Fibroblast of lung (primary cell): ENCODE measurements around the gene SECISBP2L. TPM values are rescaled to one million over a fixed set of nuclear protein-coding genes. Genes with fewer than 3 reads are reported as not detected.

ENCODE experiments used
- DNase-seq, 2 donors: peaks; one replicate each; pipeline versions ENCODE4 v3.0.0 to v3.0.0-alpha.2; 2010; ENCODE audit warnings: low read depth in 2 of 2
- H2AFZ ChIP-seq: 2 replicates; pipeline ENCODE4 v1.5.1; 2012; ENCODE audit warnings: low read length, control low read depth, inconsistent platforms
- H3K27ac ChIP-seq: 2 replicates; pipeline ENCODE4 v1.5.1; 2011; ENCODE audit warnings: low read length, control low read depth; ENCODE audit not compliant: insufficient read depth
- H3K27me3 ChIP-seq: 2 replicates; pipeline ENCODE4 v1.5.1; 2011; ENCODE audit warnings: mild to moderate bottlenecking, low read length; ENCODE audit not compliant: control insufficient read depth, insufficient read depth
- H3K36me3 ChIP-seq: 2 replicates; pipeline ENCODE4 v1.5.1; 2011; ENCODE audit warnings: low read length; ENCODE audit not compliant: control insufficient read depth, insufficient read depth
- H3K4me1 ChIP-seq: 2 replicates; pipeline ENCODE4 v1.5.1; 2011; ENCODE audit warnings: low read length; ENCODE audit not compliant: control insufficient read depth, insufficient read depth; ENCODE audit errors: extremely low read depth
- H3K4me2 ChIP-seq: 2 replicates; pipeline ENCODE4 v1.5.1; 2011; ENCODE audit warnings: low read length, control low read depth; ENCODE audit not compliant: insufficient read depth; ENCODE audit errors: extremely low read depth
- H3K4me3 ChIP-seq, 4 experiments: fragments of 200-600 bp in 1 of 4; sonication (generic) in 1 of 4; replicated peaks in 1 of 4; 2 replicates each; pipeline ENCODE4 v1.5.1; 2011 to 2016; ENCODE audit warnings: low read length in 4 of 4, low read depth in 3 of 4, mild to moderate bottlenecking in 3 of 4, control low read depth in 2 of 4, inconsistent platforms in 1 of 4, mixed read lengths in 1 of 4; ENCODE audit not compliant: insufficient read depth in 1 of 4; ENCODE audit errors: control extremely low read depth in 1 of 4
- H3K79me2 ChIP-seq: 2 replicates; pipeline ENCODE4 v1.5.1; 2012; ENCODE audit warnings: mild to moderate bottlenecking, low read length, inconsistent platforms; ENCODE audit not compliant: control insufficient read depth, insufficient read depth
- H3K9ac ChIP-seq: 2 replicates; pipeline ENCODE4 v1.5.1; 2011; ENCODE audit warnings: mild to moderate bottlenecking, low read length, control low read depth; ENCODE audit not compliant: insufficient read depth
- H3K9me3 ChIP-seq: 2 replicates; pipeline ENCODE4 v1.5.1; 2012; ENCODE audit warnings: low read depth, low read length; ENCODE audit not compliant: control insufficient read depth, insufficient read depth
- H4K20me1 ChIP-seq: 2 replicates; pipeline ENCODE4 v1.5.1; 2011; ENCODE audit warnings: low read length; ENCODE audit not compliant: control insufficient read depth, insufficient read depth; ENCODE audit errors: extremely low read depth
- CTCF ChIP-seq, 2 donors: IDR thresholded peaks in 1 of 2; conservative IDR thresholded peaks in 1 of 2; 1 replicate in 1 of 2; 2 replicates in 1 of 2; pipeline ENCODE4 v1.5.1; 2011 to 2012; ENCODE audit warnings: low read length in 2 of 2, control low read depth in 1 of 2, inconsistent platforms in 1 of 2, low read depth in 1 of 2, mild to moderate bottlenecking in 1 of 2
- EZH2 ChIP-seq: IDR thresholded peaks from 2 replicates; pipeline ENCODE4 v1.5.1; 2012; ENCODE audit warnings: low read length, control low read depth, mild to moderate bottlenecking; ENCODE audit errors: missing control alignments
- polyA plus RNA-seq, 2 donors: library from polyadenylated mRNA; depleted of rRNA in 1 of 2; stranded (reverse) in 1 of 2; unstranded in 1 of 2; fragments of >200 nt; gene quantifications; 2 replicates each; pipeline ENCODE4 v1.2.1, GENCODE V29; 2011 to 2012; ENCODE audit warnings: missing spikeins in 1 of 2
- total RNA-seq: library from RNA; depleted of rRNA; stranded (reverse); fragments of >200 nt; gene quantifications from 2 replicates; pipeline ENCODE4 v1.2.1, GENCODE V29; 2014

Gene SECISBP2L
- total and polyA plus RNA-seq, 2 donors (not counting 1 experiment from before 2014, with no cell fraction given) = 25.7 to 44.3 TPM

GRCh38 chr15:48986240-48986639, 60.0 kb downstream of the SECISBP2L start:
- H4K20me1 ChIP-seq = no peaks in the 10 kb centered on the region
- no peaks in the 10 kb centered on the region for H3K9me3 ChIP-seq
- H3K4me3 ChIP-seq = no peak overlapping the region
- no peaks in the 10 kb centered on the region for H3K36me3 ChIP-seq
- no peak overlapping the region for H3K27ac ChIP-seq
- TF ChIP-seq CTCF (conservative IDR thresholded peaks at IDR 0.05 in 1 of 2, IDR thresholded peaks at IDR 0.05 in 1 of 2; ENCODE audit: low read depth in 1 of 2, low read length in 2 of 2) = no peak
- H3K4me1 ChIP-seq = no peaks in the 10 kb centered on the region
- no peak for DNase-seq
- no peaks in the 10 kb centered on the region for H3K79me2 ChIP-seq
- no peak overlapping the region for H3K9ac ChIP-seq
- no peak overlapping the region for H2AFZ ChIP-seq
- H3K27me3 ChIP-seq = no peaks in the 10 kb centered on the region
- H3K4me2 ChIP-seq = no peak overlapping the region

GRCh38 chr15:48985516-48985915, 60.7 kb downstream of the SECISBP2L start:
- H3K4me2 ChIP-seq = no peak overlapping the region
- H3K27ac ChIP-seq = no peak overlapping the region

GRCh38 chr15:48984811-48985352, 61.4 kb downstream of the SECISBP2L start:
- H3K79me2 ChIP-seq = no peaks in the 10 kb centered on the region
- no peaks in the 10 kb centered on the region for H3K4me1 ChIP-seq
- no peaks in the 10 kb centered on the region for H3K27me3 ChIP-seq
- no peak overlapping the region for H2AFZ ChIP-seq
- H3K36me3 ChIP-seq = no peaks in the 10 kb centered on the region
- no peak overlapping the region for H3K27ac ChIP-seq
- H3K9ac ChIP-seq = no peak overlapping the region
- TF ChIP-seq CTCF (conservative IDR thresholded peaks at IDR 0.05 in 1 of 2, IDR thresholded peaks at IDR 0.05 in 1 of 2; ENCODE audit: low read depth in 1 of 2, low read length in 2 of 2) = no peak
- TF ChIP-seq EZH2 = no peak
- H3K9me3 ChIP-seq = no peaks in the 10 kb centered on the region
- H3K4me3 ChIP-seq = no peak overlapping the region
- peak in 1 of 2 donors; percentile 36 for DNase-seq
- H3K4me2 ChIP-seq = no peak overlapping the region
- no peaks in the 10 kb centered on the region for H4K20me1 ChIP-seq

More at GRCh38 chr15:48985516-48985915, 60.7 kb downstream of the SECISBP2L start:
- no peak for DNase-seq
- H4K20me1 ChIP-seq = no peaks in the 10 kb centered on the region
- H3K4me1 ChIP-seq = no peaks in the 10 kb centered on the region
- no peak overlapping the region for H3K4me3 ChIP-seq
- no peak overlapping the region for H2AFZ ChIP-seq
- no peak for TF ChIP-seq CTCF (conservative IDR thresholded peaks at IDR 0.05 in 1 of 2, IDR thresholded peaks at IDR 0.05 in 1 of 2; ENCODE audit: low read depth in 1 of 2, low read length in 2 of 2)
- TF ChIP-seq EZH2 = no peak
- H3K79me2 ChIP-seq = no peaks in the 10 kb centered on the region
- H3K9me3 ChIP-seq = no peaks in the 10 kb centered on the region
- no peaks in the 10 kb centered on the region for H3K36me3 ChIP-seq
- no peaks in the 10 kb centered on the region for H3K27me3 ChIP-seq
- H3K9ac ChIP-seq = no peak overlapping the region
